GM12872 (cell line): ENCODE measurements around the gene ZNF362.

Experiments
- TF ChIP-seq, protein P1 (sequence below): IDR thresholded peaks from 3 replicates; pipeline ENCODE4 v1.5.1; 2011; ENCODE audit warnings: low read depth, mild to moderate bottlenecking, low read length, moderate library complexity; ENCODE audit not compliant: insufficient read depth

Gene ZNF362

DNA sequence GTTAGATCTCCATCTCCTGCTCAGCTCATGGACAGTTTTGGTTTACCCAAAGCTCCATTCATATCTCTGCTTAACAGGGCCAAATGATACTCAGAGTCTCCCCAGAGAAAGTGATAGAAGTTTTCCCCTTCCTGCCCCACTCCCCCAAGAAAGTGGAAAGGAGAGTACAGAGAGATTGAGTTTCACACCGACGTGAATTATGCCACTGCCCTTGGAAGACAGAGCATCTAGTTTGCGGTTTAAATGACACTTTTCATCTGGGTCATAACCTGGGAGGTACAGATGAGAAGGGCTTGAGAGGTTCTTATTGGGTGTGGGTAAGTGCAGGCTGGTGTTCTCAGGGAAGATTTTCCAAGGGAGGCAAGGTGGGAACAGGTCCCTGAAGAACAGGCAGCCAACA, 6.9 kb upstream of the ZNF362 start:
- TF ChIP-seq, protein P1, sequence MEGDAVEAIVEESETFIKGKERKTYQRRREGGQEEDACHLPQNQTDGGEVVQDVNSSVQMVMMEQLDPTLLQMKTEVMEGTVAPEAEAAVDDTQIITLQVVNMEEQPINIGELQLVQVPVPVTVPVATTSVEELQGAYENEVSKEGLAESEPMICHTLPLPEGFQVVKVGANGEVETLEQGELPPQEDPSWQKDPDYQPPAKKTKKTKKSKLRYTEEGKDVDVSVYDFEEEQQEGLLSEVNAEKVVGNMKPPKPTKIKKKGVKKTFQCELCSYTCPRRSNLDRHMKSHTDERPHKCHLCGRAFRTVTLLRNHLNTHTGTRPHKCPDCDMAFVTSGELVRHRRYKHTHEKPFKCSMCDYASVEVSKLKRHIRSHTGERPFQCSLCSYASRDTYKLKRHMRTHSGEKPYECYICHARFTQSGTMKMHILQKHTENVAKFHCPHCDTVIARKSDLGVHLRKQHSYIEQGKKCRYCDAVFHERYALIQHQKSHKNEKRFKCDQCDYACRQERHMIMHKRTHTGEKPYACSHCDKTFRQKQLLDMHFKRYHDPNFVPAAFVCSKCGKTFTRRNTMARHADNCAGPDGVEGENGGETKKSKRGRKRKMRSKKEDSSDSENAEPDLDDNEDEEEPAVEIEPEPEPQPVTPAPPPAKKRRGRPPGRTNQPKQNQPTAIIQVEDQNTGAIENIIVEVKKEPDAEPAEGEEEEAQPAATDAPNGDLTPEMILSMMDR = no peak

GRCh38 chr1:33250217-33250616, 6.1 kb upstream of the ZNF362 start:
- TF ChIP-seq, protein P1 = no peak

DNA sequence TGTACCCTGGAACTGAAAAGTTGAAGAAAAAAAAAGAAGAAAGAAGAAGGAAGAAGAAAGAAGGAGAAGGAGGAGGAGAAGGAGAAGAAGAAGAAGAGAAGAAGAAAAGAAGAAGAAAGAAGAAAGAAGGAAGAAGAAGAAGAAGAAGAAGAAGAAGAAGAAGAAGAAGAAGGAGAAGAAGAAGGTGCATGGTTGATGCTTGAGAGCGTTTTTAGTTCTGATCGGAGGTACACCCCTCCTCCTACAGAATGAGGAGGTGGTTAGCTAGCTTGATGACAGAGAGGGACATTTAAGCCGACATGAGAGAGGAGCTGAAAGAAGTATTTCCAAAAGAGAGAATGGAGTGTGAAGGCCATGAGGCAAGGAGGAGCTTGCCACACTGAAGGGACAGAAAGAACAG, 5.6 kb upstream of the ZNF362 start:
- TF ChIP-seq, protein P1 = no peak

- TF ChIP-seq, protein P1 = no peak
Observed at GRCh38 chr1:33254491-33254890, 1.8 kb upstream of the ZNF362 start.

GRCh38 chr1:33255347-33256220, 708 bp upstream of the ZNF362 start:
- TF ChIP-seq, protein P1 = no peak

DNA sequence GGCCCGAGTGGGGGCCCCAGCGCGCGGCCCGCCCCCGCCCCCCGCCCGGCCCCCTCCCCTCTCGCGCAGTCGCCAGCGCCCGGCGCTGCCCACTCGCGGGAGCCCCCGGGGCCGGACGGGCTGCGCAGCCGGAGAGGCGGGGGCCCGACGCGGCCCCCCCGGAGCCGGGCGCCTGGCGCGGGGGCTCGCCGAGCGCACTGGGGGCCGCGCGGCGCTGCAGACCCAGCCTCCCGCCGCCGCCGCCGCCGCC, 146 bp upstream of the ZNF362 start:
- TF ChIP-seq, protein P1 = no peak

DNA sequence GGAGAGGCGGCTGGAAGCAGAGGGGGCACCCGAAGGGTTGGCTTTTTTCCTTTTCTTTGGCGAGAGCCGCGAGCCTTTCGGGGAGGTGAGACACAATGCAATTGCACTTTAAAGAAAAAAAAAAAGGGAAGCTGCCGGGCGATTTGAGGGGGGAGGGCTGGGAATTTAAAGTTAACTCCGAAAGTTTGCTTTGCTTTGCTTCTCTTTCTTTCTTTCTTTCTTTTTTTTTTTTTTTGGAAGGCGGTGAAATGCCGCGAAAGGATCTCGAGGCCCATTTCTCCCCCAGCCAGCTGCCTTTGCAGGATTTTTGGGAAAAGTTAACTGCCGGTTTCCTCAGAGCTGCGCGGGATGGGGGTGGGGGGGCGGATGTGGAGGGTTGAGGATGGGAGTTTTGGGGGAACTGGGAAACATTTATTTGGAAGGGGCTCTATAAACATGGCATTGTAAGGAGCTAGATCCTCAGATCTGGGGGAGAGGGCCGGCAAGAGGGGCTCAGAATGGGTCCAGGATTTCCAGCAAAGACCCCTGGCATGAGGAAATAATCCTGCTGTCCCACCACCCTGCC, 997 bp downstream of the ZNF362 start:
- TF ChIP-seq, protein P1 = no peak
